Suprapubic skin (tissue), 4 donors: Measurements from ENCODE around the gene CA7. TPM values are rescaled to one million over a fixed set of nuclear protein-coding genes. Genes with fewer than 3 reads are reported as not detected.
A peak's percentile ranks its signal among the peaks of the same experiment; 100 is the strongest.

Source experiments
- DNase-seq, 2 donors: peaks; one replicate each; pipeline ENCODE4 v3.0.0-alpha.2; 2019; ENCODE audit warnings: low spot score in 2 of 2
- H3K27ac ChIP-seq: fragments of 200-600 bp; sonication (generic); one replicate; pipeline ENCODE4 v1.5.1; 2019
- H3K27me3 ChIP-seq: fragments of 200-600 bp; sonication (generic); one replicate; pipeline ENCODE4 v1.5.1; 2019
- H3K36me3 ChIP-seq: fragments of 200-600 bp; sonication (generic); one replicate; pipeline ENCODE4 v1.5.1; 2019
- H3K4me1 ChIP-seq: fragments of 200-600 bp; sonication (generic); one replicate; pipeline ENCODE4 v1.5.1; 2019
- H3K4me3 ChIP-seq: fragments of 200-600 bp; sonication (generic); one replicate; pipeline ENCODE4 v1.5.1; 2019; ENCODE audit warnings: mild to moderate bottlenecking
- H3K9me3 ChIP-seq: fragments of 200-600 bp; sonication (generic); one replicate; pipeline ENCODE4 v1.5.1; 2019
- CTCF ChIP-seq, 2 donors: fragments of 200-600 bp in 1 of 2; fragments of 450-650 bp in 1 of 2; sonication (generic) in 1 of 2; IDR thresholded peaks; one replicate each; pipeline ENCODE4 v1.5.1; 2016 to 2019; ENCODE audit warnings: antibody characterized with exemption in 2 of 2, mild to moderate bottlenecking in 1 of 2, moderate library complexity in 1 of 2
- EP300 ChIP-seq: sonication (generic); formaldehyde crosslinking; IDR thresholded peaks from one replicate; pipeline ENCODE4 v1.6.1; 2017; ENCODE audit warnings: antibody characterized with exemption
- POLR2A ChIP-seq, 2 donors: fragments of 450-650 bp; IDR thresholded peaks; one replicate each; pipeline ENCODE4 v1.6.1; 2017; ENCODE audit warnings: antibody characterized with exemption in 2 of 2, mild to moderate bottlenecking in 2 of 2, moderate library complexity in 2 of 2
- POLR2AphosphoS5 ChIP-seq, 3 donors: sonication (generic); formaldehyde crosslinking; IDR thresholded peaks; one replicate each; pipeline ENCODE4 v1.6.1; 2017; ENCODE audit warnings: antibody characterized with exemption in 3 of 3
- WGBS: methylation state at CpG from one replicate; pipeline ENCODE4 v1.1.5; 2018; 5-methylcytosine and 5-hydroxymethylcytosine counted together
- total RNA-seq, 4 donors: library from RNA; depleted of rRNA; stranded (reverse); fragments of >200 nt; gene quantifications; one replicate each; pipeline ENCODE4 v1.1.0, GENCODE V29; 2016

Gene CA7
- total RNA-seq, 4 donors from 2014 or later, result not detected

- TF ChIP-seq POLR2A (IDR thresholded peaks at IDR 0.05), result no peak
- no peak for TF ChIP-seq EP300
- 94% methylated on average over 10 of the region's 10 CpGs for WGBS
- no peaks in the 10 kb centered on the region for H3K27me3 ChIP-seq
- H3K4me3 ChIP-seq, result no peak overlapping the region
- H3K4me1 ChIP-seq, result peaks cover 25% of the 10 kb centered on the region
- H3K36me3 ChIP-seq, result no peaks in the 10 kb centered on the region
- H3K9me3 ChIP-seq, result no peaks in the 10 kb centered on the region
- DNase-seq, result no peak
- H3K27ac ChIP-seq, result no peak overlapping the region
Observed at GRCh38 chr16:66901626-66902025, 57.4 kb downstream of the CA7 start.

- TF ChIP-seq POLR2A (IDR thresholded peaks at IDR 0.05) (no peak), CTCF (IDR thresholded peaks at IDR 0.05) (no peak), POLR2AphosphoS5 (IDR thresholded peaks at IDR 0.05) (no peak), EP300 (no peak)
- H3K9me3 ChIP-seq, result no peaks in the 10 kb centered on the region
- peak overlapping the region; percentile 23 for H3K27ac ChIP-seq
- no peaks in the 10 kb centered on the region for H3K36me3 ChIP-seq
- H3K4me1 ChIP-seq, result peaks cover 25% of the 10 kb centered on the region
- no peaks in the 10 kb centered on the region for H3K27me3 ChIP-seq
- no peak for DNase-seq
- 73% methylated on average over 13 of the region's 14 CpGs for whole genome bisulfite sequencing
- no peak overlapping the region for H3K4me3 ChIP-seq
Observed at GRCh38 chr16:66902648-66903543, 58.7 kb downstream of the CA7 start.

Other genes with a start within 250 kb of the CA7 start
- gene CMTM3, start 239.7 kb upstream of the CA7 start, total RNA-seq, result 10 to 100 TPM in 2 of 4 donors, 1 to 10 TPM in 2; 6.5 to 15.5 (median 9.2) TPM
- gene CMTM4, start 147.7 kb upstream of the CA7 start, total RNA-seq, result 10 to 100 TPM; 24.0 to 55.1 (median 36.4) TPM
- gene DYNC1LI2, start 92.8 kb upstream of the CA7 start, total RNA-seq, result 100 to 1,000 TPM; 102 to 212 (median 137) TPM
- not detected for gene TERB1, start 42.8 kb upstream of the CA7 start, total RNA-seq
- gene NAE1, start 13.4 kb upstream of the CA7 start, total RNA-seq, result 10 to 100 TPM; 36.2 to 57.5 (median 45.0) TPM
- gene PDP2, start 36.1 kb downstream of the CA7 start, total RNA-seq, result 1 to 10 TPM; 5.0 to 8.3 (median 6.6) TPM
- gene CDH16, start 74.5 kb downstream of the CA7 start, total RNA-seq, result under 1 TPM in 1 of 4 donors, not detected in 3; 0.45 TPM
- gene RRAD, start 81.1 kb downstream of the CA7 start, total RNA-seq, result 10 to 100 TPM in 1 of 4 donors, 1 to 10 TPM in 3; 1.5 to 12.1 (median 4.6) TPM
- 10 to 100 TPM; 34.4 to 69.0 (median 45.0) TPM for gene CIAO2B, start 90.0 kb downstream of the CA7 start, total RNA-seq
- gene CES2, start 91.1 kb downstream of the CA7 start, total RNA-seq, result 10 to 100 TPM; 33.6 to 56.0 (median 42.3) TPM
- 1 to 10 TPM in 3 of 4 donors, not detected in 1; 1.4 to 2.2 (median 1.5) TPM for gene CES3, start 116.9 kb downstream of the CA7 start, total RNA-seq
- gene CES4A, start 144.2 kb downstream of the CA7 start, total RNA-seq, result 100 to 1,000 TPM in 2 of 4 donors, 10 to 100 TPM in 2; 47.2 to 148 (median 99.9) TPM
- 10 to 100 TPM; 28.2 to 68.3 (median 46.6) TPM for gene CBFB, start 184.7 kb downstream of the CA7 start, total RNA-seq